Progenitor cell of endocrine pancreas (in vitro differentiated cells): ENCODE data around the gene SLC2A6. TPM values are rescaled to one million over a fixed set of nuclear protein-coding genes. Genes with fewer than 3 reads are reported as not detected.

Experiments used
- DNase-seq: peaks from one replicate; pipeline ENCODE4 v3.0.0; 2021; ENCODE audit warnings: low spot score; ENCODE audit not compliant: unreplicated experiment
- H3K27ac Mint-ChIP-seq: 2 replicates; pipeline ENCODE4 v1.8.0; 2021; ENCODE audit warnings: mild to moderate bottlenecking, moderate library complexity, mixed read lengths
- H3K27me3 Mint-ChIP-seq: 2 replicates; pipeline ENCODE4 v1.8.0; 2021; ENCODE audit warnings: mixed read lengths
- H3K36me3 Mint-ChIP-seq: 2 replicates; pipeline ENCODE4 v1.8.0; 2022; ENCODE audit warnings: mixed read lengths; ENCODE audit not compliant: insufficient read depth
- H3K4me1 Mint-ChIP-seq: 2 replicates; pipeline ENCODE4 v1.8.0; 2021; ENCODE audit warnings: low read depth, mixed read lengths
- H3K4me3 Mint-ChIP-seq: 2 replicates; pipeline ENCODE4 v1.8.0; 2021; ENCODE audit warnings: low read depth, mild to moderate bottlenecking, moderate library complexity, mixed read lengths
- H3K9me3 Mint-ChIP-seq: 2 replicates; pipeline ENCODE4 v1.8.0; 2021; ENCODE audit warnings: low read depth, mixed read lengths
- total RNA-seq: library from RNA; stranded (reverse); gene quantifications from 2 replicates; pipeline ENCODE4 v1.2.1, GENCODE V29; 2021
- TF ChIP-seq, protein P1 (sequence below): fragments of 200-600 bp; sonication (generic); IDR thresholded peaks from one replicate; pipeline ENCODE4 v1.5.0; 2021; ENCODE audit warnings: antibody characterized with exemption, mild to moderate bottlenecking; ENCODE audit not compliant: unreplicated experiment

Gene SLC2A6
- total RNA-seq, 1 donor from 2014 or later, result 4.7 TPM

DNA sequence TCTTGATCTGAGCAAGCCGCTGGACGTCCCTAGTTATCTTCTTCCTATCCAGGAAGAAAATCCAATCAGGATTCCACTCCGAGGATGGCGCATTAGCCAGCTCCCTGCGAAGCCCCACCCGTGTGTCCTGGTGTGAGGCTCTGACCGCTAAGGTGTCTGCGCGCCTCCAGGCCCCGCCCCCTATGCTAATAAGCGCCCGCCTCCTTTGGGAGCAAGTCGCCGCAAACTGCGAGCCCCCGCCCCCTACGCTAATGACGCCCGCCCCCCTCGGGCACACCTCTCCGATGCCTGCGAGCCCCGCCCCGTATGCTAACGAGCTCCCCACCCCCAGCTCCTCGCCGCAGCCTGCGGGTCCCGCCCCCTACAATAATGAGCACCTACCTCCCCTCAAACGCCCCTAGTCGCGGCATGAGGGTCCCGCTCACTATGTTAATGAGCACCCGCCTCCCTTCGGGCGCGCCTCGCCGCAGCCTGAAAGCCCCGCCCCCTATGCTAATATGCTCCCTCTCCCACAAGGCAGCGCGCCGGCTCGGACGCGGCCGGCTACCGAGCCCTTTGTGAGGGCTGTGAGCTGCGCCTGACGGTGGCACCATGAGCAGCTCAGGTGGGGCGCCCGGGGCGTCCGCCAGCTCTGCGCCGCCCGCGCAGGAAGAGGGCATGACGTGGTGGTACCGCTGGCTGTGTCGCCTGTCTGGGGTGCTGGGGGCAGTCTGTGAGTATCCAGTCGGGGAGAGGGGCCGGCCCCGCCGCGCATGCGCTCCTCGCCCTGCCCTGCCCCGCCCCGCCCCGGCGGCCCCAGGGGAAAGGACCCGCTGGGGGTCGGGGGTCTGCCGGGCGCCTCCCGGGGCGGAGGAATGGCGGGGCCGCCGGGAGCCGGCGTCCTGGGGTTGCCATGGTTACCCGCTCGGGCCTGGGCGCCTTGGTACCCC, 19.2 kb downstream of the SLC2A6 start, which contains the start of gene CACFD1:
Gene CACFD1, plus strand, starts transcription at position 503 of the 929 bp plus-strand sequence. Its CDS starts 89 bp downstream, at position 592.
- peaks cover 12% of the 10 kb centered on the region for H3K4me1 Mint-ChIP-seq
- TF ChIP-seq, protein P1, sequence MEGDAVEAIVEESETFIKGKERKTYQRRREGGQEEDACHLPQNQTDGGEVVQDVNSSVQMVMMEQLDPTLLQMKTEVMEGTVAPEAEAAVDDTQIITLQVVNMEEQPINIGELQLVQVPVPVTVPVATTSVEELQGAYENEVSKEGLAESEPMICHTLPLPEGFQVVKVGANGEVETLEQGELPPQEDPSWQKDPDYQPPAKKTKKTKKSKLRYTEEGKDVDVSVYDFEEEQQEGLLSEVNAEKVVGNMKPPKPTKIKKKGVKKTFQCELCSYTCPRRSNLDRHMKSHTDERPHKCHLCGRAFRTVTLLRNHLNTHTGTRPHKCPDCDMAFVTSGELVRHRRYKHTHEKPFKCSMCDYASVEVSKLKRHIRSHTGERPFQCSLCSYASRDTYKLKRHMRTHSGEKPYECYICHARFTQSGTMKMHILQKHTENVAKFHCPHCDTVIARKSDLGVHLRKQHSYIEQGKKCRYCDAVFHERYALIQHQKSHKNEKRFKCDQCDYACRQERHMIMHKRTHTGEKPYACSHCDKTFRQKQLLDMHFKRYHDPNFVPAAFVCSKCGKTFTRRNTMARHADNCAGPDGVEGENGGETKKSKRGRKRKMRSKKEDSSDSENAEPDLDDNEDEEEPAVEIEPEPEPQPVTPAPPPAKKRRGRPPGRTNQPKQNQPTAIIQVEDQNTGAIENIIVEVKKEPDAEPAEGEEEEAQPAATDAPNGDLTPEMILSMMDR, result no peak
- peak within 1 kb of the TSS; percentile 88 for H3K4me3 Mint-ChIP-seq
- H3K27me3 Mint-ChIP-seq, result no peaks in the 10 kb centered on the region
- peaks cover 1% of the 10 kb centered on the region for H3K36me3 Mint-ChIP-seq
- peak within 1 kb of the TSS; percentile 99 for H3K27ac Mint-ChIP-seq
- H3K9me3 Mint-ChIP-seq, result no peaks in the 10 kb centered on the region
- peak; percentile 95 for DNase-seq

DNA sequence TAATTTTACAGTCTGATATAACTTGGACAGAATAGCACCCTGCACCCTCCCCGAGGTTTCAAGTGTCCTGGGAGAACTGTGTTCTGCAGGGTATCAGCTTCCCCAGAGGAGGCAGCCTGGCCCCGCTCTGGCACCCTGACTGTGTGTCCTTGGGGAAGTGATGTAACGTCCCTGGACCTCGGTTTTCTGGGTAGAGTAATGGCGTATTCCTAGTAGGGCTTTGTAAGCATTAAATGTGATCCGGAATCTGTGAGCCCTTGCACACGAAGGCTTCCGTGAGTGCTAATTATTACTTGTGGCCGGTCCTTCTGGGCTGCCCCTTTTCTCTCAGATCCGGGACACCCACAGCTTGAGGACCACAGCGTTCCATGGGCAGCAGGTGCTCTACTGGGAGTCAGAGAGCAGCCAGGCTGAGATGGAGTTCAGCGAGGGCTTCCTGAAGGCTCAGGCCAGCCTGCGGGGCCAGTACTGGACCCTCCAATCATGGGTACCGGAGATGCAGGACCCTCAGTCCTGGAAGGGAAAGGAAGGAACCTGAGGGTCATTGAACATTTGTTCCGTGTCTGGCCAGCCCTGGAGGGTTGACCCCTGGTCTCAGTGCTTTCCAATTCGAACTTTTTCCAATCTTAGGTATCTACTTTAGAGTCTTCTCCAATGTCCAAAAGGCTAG, 20.1 kb downstream of the SLC2A6 start:
- Mint-ChIP-seq H3K9me3 (no peaks in the 10 kb centered on the region), H3K27me3 (no peaks in the 10 kb centered on the region), H3K36me3 (peaks cover under 1% of the 10 kb centered on the region), H3K27ac (no peak overlapping the region), H3K4me1 (peaks cover 14% of the 10 kb centered on the region), H3K4me3 (peak overlapping the region; percentile 88)
- TF ChIP-seq, protein P1, result no peak
- DNase-seq, result no peak

DNA sequence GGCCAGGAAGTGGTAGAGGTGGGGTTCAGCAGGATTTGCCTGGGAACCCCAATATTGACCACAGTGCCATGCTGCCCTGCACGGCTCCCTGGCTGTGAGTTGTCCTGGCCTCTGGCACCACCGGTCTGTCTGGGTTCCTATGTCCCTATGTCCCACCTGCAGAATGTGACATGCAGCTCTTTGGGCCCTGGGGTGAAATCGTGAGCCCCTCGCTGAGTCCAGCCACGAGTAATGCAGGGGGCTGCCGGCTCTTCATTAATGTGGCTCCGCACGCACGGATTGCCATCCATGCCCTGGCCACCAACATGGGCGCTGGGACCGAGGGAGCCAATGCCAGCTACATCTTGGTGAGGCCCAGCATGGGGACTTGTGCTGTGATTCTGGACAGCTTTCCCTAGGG, 21.2 kb downstream of the SLC2A6 start:
- DNase-seq, result no peak
- H3K4me3 Mint-ChIP-seq, result no peak overlapping the region
- H3K36me3 Mint-ChIP-seq, result no peaks in the 10 kb centered on the region
- TF ChIP-seq, protein P1, result no peak
- H3K27ac Mint-ChIP-seq, result no peak overlapping the region
- no peaks in the 10 kb centered on the region for H3K27me3 Mint-ChIP-seq
- H3K9me3 Mint-ChIP-seq, result no peaks in the 10 kb centered on the region
- H3K4me1 Mint-ChIP-seq, result peaks cover 17% of the 10 kb centered on the region

DNA sequence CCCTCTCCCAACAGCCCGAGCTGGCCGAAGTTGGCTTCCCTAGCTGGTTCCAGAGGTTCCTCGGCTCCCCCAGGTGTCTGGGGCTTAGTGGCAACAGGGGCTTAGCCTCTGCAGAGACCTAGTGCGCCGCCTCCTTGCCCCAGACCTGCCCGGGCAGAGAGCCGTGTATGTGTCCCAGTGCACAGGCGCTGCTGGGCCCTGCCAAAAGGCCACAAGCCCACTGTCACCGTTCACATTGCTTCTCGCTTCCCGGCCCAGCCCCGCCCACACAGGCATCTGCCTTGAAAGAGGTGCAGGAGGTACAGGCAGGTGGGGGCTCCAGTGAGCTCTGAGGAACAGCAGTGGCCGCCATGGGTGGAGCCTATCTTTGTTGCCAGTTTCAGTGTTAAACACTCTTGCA, 21.7 kb downstream of the SLC2A6 start:
- TF ChIP-seq, protein P1, result no peak
- H3K4me3 Mint-ChIP-seq, result no peak overlapping the region
- H3K36me3 Mint-ChIP-seq, result no peaks in the 10 kb centered on the region
- H3K4me1 Mint-ChIP-seq, result peaks cover 17% of the 10 kb centered on the region
- H3K27ac Mint-ChIP-seq, result no peak overlapping the region
- H3K27me3 Mint-ChIP-seq, result no peaks in the 10 kb centered on the region
- H3K9me3 Mint-ChIP-seq, result no peaks in the 10 kb centered on the region
- DNase-seq, result no peak

DNA sequence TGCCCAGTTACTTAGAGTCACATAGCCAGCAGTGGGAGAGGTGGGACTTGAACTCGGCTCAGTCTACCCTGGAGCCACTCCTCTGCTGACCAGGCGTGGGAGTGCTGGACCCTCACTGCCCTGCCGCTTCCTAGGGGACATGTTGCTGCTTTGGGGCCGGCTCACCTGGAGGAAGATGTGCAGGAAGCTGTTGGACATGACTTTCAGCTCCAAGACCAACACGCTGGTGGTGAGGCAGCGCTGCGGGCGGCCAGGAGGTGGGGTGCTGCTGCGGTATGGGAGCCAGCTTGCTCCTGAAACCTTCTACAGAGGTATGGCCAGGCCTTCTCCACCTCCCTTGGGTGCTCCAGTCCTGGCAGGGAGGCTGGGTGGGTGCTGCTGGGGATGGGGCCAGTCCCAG, 22.5 kb downstream of the SLC2A6 start:
- Mint-ChIP-seq H3K9me3 (no peaks in the 10 kb centered on the region), H3K36me3 (no peaks in the 10 kb centered on the region), H3K27me3 (no peaks in the 10 kb centered on the region), H3K4me3 (no peak overlapping the region), H3K27ac (no peak overlapping the region), H3K4me1 (peaks cover 13% of the 10 kb centered on the region)
- no peak for DNase-seq
- TF ChIP-seq, protein P1, result no peak
